ENCODE data around the gene OR2AG1. TPM values are rescaled to one million over a fixed set of nuclear protein-coding genes. Genes with fewer than 3 reads are reported as not detected.

Gene OR2AG1
- total RNA-seq, 4 donors from 2014 or later = not detected

DNA sequence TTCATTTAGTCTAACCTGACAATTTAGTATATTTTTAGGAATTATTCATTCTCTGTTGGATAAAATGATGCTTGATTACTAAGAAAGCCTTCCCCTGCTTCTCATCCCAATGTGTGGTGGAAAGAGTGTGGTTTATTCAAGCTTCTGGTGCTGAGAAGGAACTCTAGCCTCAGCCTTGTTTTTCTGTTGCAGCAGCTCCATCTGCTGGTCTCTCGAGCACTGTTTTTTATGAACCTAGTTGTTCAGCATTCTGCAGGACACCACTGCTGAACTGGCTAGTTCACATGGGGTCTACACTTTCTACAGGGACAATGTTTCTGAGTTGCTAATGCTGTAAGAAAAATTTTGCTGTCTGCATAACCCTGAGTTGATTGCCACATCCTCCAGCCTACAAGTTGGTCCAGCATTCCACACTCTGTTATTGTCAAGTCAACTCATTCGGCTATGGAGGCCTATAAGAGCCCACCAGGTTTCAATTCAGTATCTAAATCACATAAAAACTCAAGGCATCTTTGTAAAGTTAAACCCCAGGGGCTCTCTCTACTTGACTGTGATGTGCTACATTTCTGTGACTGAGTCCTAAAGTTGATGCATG lies 25.4 kb upstream of the OR2AG1 start:
- Histone ChIP-seq H3K4me3 (no peak overlapping the region), H3K4me1 (no peaks in the 10 kb centered on the region), H3K9me3 (no peaks in the 10 kb centered on the region), H3K27ac (no peak overlapping the region), H3K36me3 (no peaks in the 10 kb centered on the region), H3K27me3 (no peaks in the 10 kb centered on the region)
- peak in 2 of 3 donors; percentile 59 to 84 for DNase-seq
- no peak for TF ChIP-seq POLR2A (IDR thresholded peaks at IDR 0.05)
- TF ChIP-seq, protein P1, sequence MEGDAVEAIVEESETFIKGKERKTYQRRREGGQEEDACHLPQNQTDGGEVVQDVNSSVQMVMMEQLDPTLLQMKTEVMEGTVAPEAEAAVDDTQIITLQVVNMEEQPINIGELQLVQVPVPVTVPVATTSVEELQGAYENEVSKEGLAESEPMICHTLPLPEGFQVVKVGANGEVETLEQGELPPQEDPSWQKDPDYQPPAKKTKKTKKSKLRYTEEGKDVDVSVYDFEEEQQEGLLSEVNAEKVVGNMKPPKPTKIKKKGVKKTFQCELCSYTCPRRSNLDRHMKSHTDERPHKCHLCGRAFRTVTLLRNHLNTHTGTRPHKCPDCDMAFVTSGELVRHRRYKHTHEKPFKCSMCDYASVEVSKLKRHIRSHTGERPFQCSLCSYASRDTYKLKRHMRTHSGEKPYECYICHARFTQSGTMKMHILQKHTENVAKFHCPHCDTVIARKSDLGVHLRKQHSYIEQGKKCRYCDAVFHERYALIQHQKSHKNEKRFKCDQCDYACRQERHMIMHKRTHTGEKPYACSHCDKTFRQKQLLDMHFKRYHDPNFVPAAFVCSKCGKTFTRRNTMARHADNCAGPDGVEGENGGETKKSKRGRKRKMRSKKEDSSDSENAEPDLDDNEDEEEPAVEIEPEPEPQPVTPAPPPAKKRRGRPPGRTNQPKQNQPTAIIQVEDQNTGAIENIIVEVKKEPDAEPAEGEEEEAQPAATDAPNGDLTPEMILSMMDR (IDR thresholded peaks at IDR 0.05) = peak; percentile 41 to 67 (median 64)

DNA sequence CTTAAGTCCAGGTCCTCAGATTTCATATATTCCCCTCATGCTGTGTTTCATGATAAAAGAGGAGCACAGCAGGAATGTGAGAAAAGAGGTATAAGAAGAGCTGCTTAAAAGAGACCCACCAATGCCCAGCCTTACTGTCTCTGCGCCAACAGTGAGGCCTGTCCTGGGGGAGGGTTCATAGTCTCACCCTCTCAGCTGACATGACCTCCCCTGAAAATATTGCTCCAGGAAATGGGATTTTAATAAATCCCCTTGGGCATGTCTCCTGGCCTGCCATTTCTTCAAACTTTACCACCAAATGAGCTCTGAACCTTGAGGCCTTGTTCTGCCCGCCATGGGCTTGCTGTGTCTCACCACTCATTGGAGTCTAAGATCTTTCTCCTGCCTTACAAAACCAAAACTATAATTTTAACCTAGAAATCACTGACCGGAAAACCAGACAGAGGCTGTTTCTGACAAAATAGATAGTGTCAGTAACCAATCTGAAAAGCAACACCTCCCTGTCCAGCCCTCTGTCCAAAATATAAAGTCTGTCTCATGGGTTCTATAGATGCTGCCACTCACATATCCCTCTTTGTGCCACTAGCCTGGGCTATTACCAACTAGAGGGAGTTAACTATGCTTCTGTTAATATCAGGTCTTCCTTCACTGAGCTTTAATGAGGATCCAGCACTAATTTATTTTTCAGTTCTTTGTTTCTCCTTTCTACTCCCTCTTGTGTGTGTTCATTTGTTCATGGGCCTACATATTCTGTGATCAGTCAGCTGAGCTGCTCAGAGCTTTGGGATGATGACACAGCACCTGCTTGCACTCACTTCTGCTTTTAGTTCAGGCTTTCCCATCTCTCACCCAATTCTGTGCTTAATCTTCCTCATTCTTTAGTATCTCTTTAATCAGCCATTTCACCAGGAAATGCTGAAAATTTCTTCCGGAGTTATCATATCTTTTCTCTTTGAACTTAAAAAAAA lies 10.6 kb upstream of the OR2AG1 start, which contains the start of gene OR2AG2:
Gene OR2AG2 (minus strand): TSS at position 51 of the 968 bp plus-strand sequence. CDS start 3,019 bp downstream, outside the sequence.
- no peak within 1 kb of the TSS for H3K4me3 ChIP-seq

DNA sequence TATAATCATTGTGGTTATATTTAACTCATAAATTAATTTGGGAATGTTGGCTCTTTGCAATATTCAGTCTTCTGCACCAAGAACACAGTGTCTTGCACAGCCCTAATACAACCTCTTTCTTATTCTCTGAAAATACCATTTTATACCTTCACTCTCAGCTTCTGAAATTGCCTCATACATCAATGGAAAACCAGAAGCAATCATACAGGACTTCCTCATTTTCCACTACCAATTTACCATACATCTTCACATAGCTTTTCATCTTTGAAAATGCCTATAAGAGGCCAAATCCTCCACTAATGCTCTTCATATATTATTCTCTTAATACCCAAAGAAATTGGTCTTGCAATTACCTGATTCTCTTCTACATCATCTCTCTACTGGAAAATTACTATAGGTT lies 4.3 kb upstream of the OR2AG1 start:
- no peak for DNase-seq
- Histone ChIP-seq H3K9me3 (no peaks in the 10 kb centered on the region), H3K4me1 (no peaks in the 10 kb centered on the region), H3K4me3 (no peak overlapping the region), H3K27me3 (no peaks in the 10 kb centered on the region), H3K27ac (no peak overlapping the region), H3K36me3 (no peaks in the 10 kb centered on the region)
- TF ChIP-seq, protein P1 (IDR thresholded peaks at IDR 0.05) = no peak
- TF ChIP-seq POLR2A (IDR thresholded peaks at IDR 0.05) = no peak

More for the DNA sequence above, 10.6 kb upstream of the OR2AG1 start, which contains the start of gene OR2AG2:
- H3K27me3 ChIP-seq = no peaks in the 10 kb centered on the region
- peak in 2 of 3 donors; percentile 19 to 50 for DNase-seq
- H3K4me1 ChIP-seq = no peaks in the 10 kb centered on the region
- H3K36me3 ChIP-seq = no peaks in the 10 kb centered on the region
- peak within 1 kb of the TSS in 1 of 4 donors; percentile 10 for H3K27ac ChIP-seq
- no peaks in the 10 kb centered on the region for H3K9me3 ChIP-seq
- TF ChIP-seq POLR2A (IDR thresholded peaks at IDR 0.05) = no peak
- TF ChIP-seq, protein P1 (IDR thresholded peaks at IDR 0.05) = no peak

DNA sequence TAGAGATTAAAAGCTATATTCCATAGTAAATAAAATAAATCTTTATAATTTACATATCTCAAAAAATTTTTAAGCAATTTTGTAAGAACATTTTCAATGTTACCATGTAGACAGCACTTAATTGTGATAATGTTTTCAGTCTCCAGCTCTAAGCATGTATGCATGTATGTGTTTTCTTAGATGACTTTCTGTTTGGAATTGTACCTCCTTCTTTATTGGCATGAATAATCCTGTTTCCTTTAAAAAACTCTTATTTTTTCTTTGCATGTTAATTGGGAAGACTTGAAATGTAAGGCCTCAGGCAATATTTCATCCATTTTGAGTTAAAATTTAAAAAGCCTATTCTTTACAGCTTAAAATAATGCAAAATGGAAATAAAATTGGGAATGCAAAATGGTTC lies 2.0 kb upstream of the OR2AG1 start:
- no peaks in the 10 kb centered on the region for H3K4me1 ChIP-seq
- no peak for DNase-seq
- H3K27ac ChIP-seq = no peak overlapping the region
- no peak for TF ChIP-seq POLR2A (IDR thresholded peaks at IDR 0.05)
- TF ChIP-seq, protein P1 (IDR thresholded peaks at IDR 0.05) = no peak
- no peaks in the 10 kb centered on the region for H3K27me3 ChIP-seq
- H3K36me3 ChIP-seq = no peaks in the 10 kb centered on the region
- no peaks in the 10 kb centered on the region for H3K9me3 ChIP-seq
- H3K4me3 ChIP-seq = no peak overlapping the region

DNA sequence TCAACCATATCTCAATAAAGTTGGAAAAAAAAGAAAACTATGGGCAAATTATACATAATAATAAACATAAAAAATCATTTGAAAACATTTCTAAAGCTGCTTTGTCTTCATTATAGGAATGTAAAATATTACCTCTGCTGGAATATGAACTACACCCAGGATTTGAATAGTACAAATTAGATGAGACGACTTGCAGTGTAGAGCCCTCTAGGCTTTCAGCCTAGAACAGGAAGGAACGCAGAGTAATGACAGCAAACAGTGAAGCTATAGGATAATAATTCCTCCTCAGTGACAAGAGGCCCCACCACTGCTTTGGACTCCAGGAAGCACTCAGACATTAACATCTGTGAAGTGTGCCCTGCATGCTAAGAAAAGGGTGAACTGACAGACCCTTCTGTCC lies 7.7 kb downstream of the OR2AG1 start:
- no peak for DNase-seq
- Histone ChIP-seq H3K27me3 (no peaks in the 10 kb centered on the region), H3K4me3 (no peak overlapping the region), H3K9me3 (no peaks in the 10 kb centered on the region), H3K36me3 (no peaks in the 10 kb centered on the region), H3K27ac (no peak overlapping the region), H3K4me1 (no peaks in the 10 kb centered on the region)
- no peak for TF ChIP-seq POLR2A (IDR thresholded peaks at IDR 0.05)
- TF ChIP-seq, protein P1 (IDR thresholded peaks at IDR 0.05) = no peak

All from Peyer's patch (tissue), 4 donors.